ENCODE data around the gene ERAL1.

GRCh38 chr17:28901866-28902818 lies 47.3 kb downstream of the ERAL1 start:
- TF ChIP-seq, protein P1, sequence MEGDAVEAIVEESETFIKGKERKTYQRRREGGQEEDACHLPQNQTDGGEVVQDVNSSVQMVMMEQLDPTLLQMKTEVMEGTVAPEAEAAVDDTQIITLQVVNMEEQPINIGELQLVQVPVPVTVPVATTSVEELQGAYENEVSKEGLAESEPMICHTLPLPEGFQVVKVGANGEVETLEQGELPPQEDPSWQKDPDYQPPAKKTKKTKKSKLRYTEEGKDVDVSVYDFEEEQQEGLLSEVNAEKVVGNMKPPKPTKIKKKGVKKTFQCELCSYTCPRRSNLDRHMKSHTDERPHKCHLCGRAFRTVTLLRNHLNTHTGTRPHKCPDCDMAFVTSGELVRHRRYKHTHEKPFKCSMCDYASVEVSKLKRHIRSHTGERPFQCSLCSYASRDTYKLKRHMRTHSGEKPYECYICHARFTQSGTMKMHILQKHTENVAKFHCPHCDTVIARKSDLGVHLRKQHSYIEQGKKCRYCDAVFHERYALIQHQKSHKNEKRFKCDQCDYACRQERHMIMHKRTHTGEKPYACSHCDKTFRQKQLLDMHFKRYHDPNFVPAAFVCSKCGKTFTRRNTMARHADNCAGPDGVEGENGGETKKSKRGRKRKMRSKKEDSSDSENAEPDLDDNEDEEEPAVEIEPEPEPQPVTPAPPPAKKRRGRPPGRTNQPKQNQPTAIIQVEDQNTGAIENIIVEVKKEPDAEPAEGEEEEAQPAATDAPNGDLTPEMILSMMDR (IDR thresholded peaks at IDR 0.05), result no peak
- no peak for TF ChIP-seq POLR2A (IDR thresholded peaks at IDR 0.05)

Data from heart left ventricle (tissue), 13 donors.